ENCODE results near the gene ORMDL2. TPM values are rescaled to one million over a fixed set of nuclear protein-coding genes. Genes with fewer than 3 reads are reported as not detected.
A peak's percentile ranks its signal among the peaks of the same experiment; 100 is the strongest.

The ORMDL2 gene
- total and polyA plus RNA-seq, 2 experiments from 2014 or later = 18.0 to 55.1 TPM

DNA sequence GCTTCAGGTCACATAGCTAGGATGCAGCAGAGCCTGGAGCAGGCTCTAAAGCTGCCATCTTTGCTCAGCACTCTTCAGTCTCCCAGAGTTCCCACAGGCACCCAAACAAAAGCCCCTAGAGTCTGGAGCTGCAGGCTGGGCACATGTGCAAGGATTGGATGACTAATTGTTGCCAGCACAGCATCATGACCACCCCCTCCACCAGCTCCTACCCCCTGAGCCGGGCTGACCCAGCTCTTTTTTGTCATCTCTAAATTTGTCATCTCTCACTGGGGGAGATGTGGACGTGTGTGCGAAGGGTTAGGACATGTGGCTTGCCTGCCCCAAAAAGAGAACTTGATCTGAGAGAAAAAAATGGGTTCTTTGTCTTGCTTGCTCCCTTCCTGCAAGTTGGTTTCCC is 29.2 kb downstream of the ORMDL2 start (continued):
- no peak for TF ChIP-seq ZNF331 (CRISPR knock-in tag; IDR thresholded peaks at IDR 0.05; ENCODE audit: low read depth)
- TF ChIP-seq, protein P1, sequence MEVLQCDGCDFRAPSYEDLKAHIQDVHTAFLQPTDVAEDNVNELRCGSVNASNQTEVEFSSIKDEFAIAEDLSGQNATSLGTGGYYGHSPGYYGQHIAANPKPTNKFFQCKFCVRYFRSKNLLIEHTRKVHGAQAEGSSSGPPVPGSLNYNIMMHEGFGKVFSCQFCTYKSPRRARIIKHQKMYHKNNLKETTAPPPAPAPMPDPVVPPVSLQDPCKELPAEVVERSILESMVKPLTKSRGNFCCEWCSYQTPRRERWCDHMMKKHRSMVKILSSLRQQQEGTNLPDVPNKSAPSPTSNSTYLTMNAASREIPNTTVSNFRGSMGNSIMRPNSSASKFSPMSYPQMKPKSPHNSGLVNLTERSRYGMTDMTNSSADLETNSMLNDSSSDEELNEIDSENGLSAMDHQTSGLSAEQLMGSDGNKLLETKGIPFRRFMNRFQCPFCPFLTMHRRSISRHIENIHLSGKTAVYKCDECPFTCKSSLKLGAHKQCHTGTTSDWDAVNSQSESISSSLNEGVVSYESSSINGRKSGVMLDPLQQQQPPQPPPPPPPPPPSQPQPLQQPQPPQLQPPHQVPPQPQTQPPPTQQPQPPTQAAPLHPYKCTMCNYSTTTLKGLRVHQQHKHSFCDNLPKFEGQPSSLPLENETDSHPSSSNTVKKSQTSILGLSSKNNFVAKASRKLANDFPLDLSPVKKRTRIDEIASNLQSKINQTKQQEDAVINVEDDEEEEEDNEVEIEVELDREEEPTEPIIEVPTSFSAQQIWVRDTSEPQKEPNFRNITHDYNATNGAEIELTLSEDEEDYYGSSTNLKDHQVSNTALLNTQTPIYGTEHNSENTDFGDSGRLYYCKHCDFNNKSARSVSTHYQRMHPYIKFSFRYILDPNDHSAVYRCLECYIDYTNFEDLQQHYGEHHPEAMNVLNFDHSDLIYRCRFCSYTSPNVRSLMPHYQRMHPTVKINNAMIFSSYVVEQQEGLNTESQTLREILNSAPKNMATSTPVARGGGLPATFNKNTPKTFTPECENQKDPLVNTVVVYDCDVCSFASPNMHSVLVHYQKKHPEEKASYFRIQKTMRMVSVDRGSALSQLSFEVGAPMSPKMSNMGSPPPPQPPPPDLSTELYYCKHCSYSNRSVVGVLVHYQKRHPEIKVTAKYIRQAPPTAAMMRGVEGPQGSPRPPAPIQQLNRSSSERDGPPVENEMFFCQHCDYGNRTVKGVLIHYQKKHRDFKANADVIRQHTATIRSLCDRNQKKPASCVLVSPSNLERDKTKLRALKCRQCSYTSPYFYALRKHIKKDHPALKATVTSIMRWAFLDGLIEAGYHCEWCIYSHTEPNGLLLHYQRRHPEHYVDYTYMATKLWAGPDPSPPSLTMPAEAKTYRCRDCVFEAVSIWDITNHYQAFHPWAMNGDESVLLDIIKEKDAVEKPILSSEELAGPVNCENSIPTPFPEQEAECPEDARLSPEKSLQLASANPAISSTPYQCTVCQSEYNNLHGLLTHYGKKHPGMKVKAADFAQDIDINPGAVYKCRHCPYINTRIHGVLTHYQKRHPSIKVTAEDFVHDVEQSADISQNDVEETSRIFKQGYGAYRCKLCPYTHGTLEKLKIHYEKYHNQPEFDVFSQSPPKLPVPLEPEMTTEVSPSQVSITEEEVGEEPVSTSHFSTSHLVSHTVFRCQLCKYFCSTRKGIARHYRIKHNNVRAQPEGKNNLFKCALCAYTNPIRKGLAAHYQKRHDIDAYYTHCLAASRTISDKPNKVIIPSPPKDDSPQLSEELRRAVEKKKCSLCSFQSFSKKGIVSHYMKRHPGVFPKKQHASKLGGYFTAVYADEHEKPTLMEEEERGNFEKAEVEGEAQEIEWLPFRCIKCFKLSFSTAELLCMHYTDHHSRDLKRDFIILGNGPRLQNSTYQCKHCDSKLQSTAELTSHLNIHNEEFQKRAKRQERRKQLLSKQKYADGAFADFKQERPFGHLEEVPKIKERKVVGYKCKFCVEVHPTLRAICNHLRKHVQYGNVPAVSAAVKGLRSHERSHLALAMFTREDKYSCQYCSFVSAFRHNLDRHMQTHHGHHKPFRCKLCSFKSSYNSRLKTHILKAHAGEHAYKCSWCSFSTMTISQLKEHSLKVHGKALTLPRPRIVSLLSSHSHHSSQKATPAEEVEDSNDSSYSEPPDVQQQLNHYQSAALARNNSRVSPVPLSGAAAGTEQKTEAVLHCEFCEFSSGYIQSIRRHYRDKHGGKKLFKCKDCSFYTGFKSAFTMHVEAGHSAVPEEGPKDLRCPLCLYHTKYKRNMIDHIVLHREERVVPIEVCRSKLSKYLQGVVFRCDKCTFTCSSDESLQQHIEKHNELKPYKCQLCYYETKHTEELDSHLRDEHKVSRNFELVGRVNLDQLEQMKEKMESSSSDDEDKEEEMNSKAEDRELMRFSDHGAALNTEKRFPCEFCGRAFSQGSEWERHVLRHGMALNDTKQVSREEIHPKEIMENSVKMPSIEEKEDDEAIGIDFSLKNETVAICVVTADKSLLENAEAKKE (CRISPR knock-in tag; IDR thresholded peaks at IDR 0.05) = no peak

DNA sequence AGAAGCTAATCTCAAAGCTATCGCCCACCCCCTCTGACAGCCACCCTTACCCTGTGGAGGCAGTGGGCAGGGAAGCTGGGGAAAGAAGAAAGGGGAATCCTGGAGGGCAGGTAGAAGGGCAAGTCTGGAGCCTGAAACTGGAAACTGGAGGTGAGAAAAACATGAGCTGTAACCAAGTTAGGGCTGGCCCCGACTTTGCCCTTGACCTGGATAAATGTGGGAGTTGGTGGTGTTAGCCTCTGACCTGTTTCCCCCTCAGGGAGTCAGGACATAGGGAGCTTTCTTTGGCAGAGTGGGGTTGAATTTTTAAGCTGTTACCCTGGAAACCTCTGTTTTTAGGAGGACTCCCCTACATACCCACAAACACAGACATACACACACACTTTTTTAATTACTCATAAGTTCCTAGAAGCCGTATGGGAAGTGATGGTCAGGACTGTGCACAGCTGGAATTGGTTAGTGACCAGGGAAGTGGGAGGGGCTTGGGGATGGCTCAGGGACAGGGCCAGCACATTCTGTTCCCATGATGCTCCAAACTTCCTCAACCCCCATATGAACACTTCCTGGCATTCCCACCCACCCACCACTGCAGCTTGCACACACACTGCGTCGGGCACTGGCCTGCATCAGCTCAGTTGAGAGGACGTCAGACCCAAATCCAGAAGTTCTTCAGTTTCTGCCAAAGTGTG is 29.9 kb downstream of the ORMDL2 start:
- Mint-ChIP-seq H3K4me3 (no peak overlapping the region), H3K9me3 (no peaks in the 10 kb centered on the region), H3K36me3 (ENCODE audit: low read depth) (no peaks in the 10 kb centered on the region; the same call in 2 of the 3 replicates), H3K27me3 (ENCODE audit: insufficient read depth, low read depth, poor library complexity) (peaks cover 11% of the 10 kb centered on the region), H3K4me1 (peaks cover 23% of the 10 kb centered on the region; the same call in 2 of the 3 replicates), H3K27ac (no peak overlapping the region)
- Histone ChIP-seq H2AFZ (peak overlapping the region; percentile 93), H3K36me3 (ENCODE audit: insufficient read depth) (no peaks in the 10 kb centered on the region), H3K4me1 (ENCODE audit: insufficient read depth) (peaks cover 5% of the 10 kb centered on the region; the same call in 1 of the 2 replicates), H3K4me3 (no peak overlapping the region), H3K27ac (ENCODE audit: low read depth) (no peak overlapping the region), H3K79me2 (replicated peaks; ENCODE audit: insufficient read depth) (no peaks in the 10 kb centered on the region), H3F3A (replicated peaks; ENCODE audit: low read depth) (0 out of 2 replicates have a peak, but pooled peaks cover 3% of the 10 kb centered on the region), H3K27me3 (ENCODE audit: insufficient read depth) (no peaks in the 10 kb centered on the region), H4K20me1 (replicated peaks; ENCODE audit: insufficient read depth) (no peaks in the 10 kb centered on the region), H3K9me2 (ENCODE audit: insufficient read depth) (no peaks in the 10 kb centered on the region), H3K4me2 (no peak overlapping the region)
- DNase-seq (ENCODE audit: low spot score) (peak; percentile 37), ATAC-seq (peak; percentile 39)
- TF ChIP-seq POLR2AphosphoS5 (IDR thresholded peaks at IDR 0.05; ENCODE audit: low read depth) (no peak), NANOG (IDR thresholded peaks at IDR 0.05; ENCODE audit: borderline replicate concordance) (no peak), ZNF114 (CRISPR knock-in tag; IDR thresholded peaks at IDR 0.05) (no peak), EZH2 (IDR thresholded peaks at IDR 0.05; ENCODE audit: low read depth, unreplicated experiment) (no peak), JUNB (IDR thresholded peaks at IDR 0.05; ENCODE audit: unreplicated experiment) (no peak), EZH2phosphoT487 (IDR thresholded peaks at IDR 0.05; ENCODE audit: unreplicated experiment) (no peak), CREB1 (CRISPR knock-in tag; IDR thresholded peaks at IDR 0.05; ENCODE audit: low read depth) (no peak), ZNF331 (CRISPR knock-in tag; IDR thresholded peaks at IDR 0.05; ENCODE audit: low read depth) (no peak)
- TF ChIP-seq, protein P2, sequence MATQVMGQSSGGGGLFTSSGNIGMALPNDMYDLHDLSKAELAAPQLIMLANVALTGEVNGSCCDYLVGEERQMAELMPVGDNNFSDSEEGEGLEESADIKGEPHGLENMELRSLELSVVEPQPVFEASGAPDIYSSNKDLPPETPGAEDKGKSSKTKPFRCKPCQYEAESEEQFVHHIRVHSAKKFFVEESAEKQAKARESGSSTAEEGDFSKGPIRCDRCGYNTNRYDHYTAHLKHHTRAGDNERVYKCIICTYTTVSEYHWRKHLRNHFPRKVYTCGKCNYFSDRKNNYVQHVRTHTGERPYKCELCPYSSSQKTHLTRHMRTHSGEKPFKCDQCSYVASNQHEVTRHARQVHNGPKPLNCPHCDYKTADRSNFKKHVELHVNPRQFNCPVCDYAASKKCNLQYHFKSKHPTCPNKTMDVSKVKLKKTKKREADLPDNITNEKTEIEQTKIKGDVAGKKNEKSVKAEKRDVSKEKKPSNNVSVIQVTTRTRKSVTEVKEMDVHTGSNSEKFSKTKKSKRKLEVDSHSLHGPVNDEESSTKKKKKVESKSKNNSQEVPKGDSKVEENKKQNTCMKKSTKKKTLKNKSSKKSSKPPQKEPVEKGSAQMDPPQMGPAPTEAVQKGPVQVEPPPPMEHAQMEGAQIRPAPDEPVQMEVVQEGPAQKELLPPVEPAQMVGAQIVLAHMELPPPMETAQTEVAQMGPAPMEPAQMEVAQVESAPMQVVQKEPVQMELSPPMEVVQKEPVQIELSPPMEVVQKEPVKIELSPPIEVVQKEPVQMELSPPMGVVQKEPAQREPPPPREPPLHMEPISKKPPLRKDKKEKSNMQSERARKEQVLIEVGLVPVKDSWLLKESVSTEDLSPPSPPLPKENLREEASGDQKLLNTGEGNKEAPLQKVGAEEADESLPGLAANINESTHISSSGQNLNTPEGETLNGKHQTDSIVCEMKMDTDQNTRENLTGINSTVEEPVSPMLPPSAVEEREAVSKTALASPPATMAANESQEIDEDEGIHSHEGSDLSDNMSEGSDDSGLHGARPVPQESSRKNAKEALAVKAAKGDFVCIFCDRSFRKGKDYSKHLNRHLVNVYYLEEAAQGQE (IDR thresholded peaks at IDR 0.05; ENCODE audit: unreplicated experiment) = no peak
- TF ChIP-seq, protein P3, sequence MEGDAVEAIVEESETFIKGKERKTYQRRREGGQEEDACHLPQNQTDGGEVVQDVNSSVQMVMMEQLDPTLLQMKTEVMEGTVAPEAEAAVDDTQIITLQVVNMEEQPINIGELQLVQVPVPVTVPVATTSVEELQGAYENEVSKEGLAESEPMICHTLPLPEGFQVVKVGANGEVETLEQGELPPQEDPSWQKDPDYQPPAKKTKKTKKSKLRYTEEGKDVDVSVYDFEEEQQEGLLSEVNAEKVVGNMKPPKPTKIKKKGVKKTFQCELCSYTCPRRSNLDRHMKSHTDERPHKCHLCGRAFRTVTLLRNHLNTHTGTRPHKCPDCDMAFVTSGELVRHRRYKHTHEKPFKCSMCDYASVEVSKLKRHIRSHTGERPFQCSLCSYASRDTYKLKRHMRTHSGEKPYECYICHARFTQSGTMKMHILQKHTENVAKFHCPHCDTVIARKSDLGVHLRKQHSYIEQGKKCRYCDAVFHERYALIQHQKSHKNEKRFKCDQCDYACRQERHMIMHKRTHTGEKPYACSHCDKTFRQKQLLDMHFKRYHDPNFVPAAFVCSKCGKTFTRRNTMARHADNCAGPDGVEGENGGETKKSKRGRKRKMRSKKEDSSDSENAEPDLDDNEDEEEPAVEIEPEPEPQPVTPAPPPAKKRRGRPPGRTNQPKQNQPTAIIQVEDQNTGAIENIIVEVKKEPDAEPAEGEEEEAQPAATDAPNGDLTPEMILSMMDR (conservative IDR thresholded peaks at IDR 0.05; ENCODE audit: low read depth in 2 of 2) = no peak
- TF ChIP-seq, protein P4, sequence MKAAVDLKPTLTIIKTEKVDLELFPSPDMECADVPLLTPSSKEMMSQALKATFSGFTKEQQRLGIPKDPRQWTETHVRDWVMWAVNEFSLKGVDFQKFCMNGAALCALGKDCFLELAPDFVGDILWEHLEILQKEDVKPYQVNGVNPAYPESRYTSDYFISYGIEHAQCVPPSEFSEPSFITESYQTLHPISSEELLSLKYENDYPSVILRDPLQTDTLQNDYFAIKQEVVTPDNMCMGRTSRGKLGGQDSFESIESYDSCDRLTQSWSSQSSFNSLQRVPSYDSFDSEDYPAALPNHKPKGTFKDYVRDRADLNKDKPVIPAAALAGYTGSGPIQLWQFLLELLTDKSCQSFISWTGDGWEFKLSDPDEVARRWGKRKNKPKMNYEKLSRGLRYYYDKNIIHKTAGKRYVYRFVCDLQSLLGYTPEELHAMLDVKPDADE (IDR thresholded peaks at IDR 0.05) = no peak
